Hematopoietic multipotent progenitor cell treated with erythropoietin and hydrocortisone succinate and interleukin-3 and kit ligand, for 8 days (in vitro differentiated cells): ENCODE results near the gene ADAT3.
"Not testable (repeated sequence)": the region's sequence is repeated elsewhere in the genome, so short reads cannot be mapped to it uniquely, and the experiment has no call there.

Experiments
- DNase-seq: peaks from one replicate; pipeline ENCODE4 v3.0.0-alpha.2; 2015

ADAT3 gene

GRCh38 chr19:1884719-1885334, 20.4 kb upstream of the ADAT3 start:
- DNase-seq, result no peak

GRCh38 chr19:1885398-1886119, 19.6 kb upstream of the ADAT3 start, which contains the start of gene ABHD17A:
Gene ABHD17A (minus strand): TSS chr19:1885496. CDS start chr19:1881566, 3,930 bp downstream.
- peak; percentile 94 for DNase-seq

- DNase-seq, result not testable (repeated sequence)
Measured at GRCh38 chr19:1886360-1886759, 18.8 kb upstream of the ADAT3 start.

- DNase-seq, result no peak
Measured at GRCh38 chr19:1888385-1888784, 16.8 kb upstream of the ADAT3 start.

GRCh38 chr19:1889907-1890306, 15.3 kb upstream of the ADAT3 start:
- no peak for DNase-seq

- no peak for DNase-seq
Measured at GRCh38 chr19:1893791-1894190, 11.4 kb upstream of the ADAT3 start.

- peak; percentile 43 for DNase-seq
Measured at GRCh38 chr19:1896508-1896907, 8.7 kb upstream of the ADAT3 start.

- DNase-seq, result no peak
Measured at GRCh38 chr19:1901940-1902404, 3.2 kb upstream of the ADAT3 start.

GRCh38 chr19:1902923-1903322, 2.3 kb upstream of the ADAT3 start:
- no peak for DNase-seq

GRCh38 chr19:1904860-1905109, 414 bp upstream of the ADAT3 start:
- DNase-seq, result no peak

- no peak for DNase-seq
Measured at GRCh38 chr19:1905863-1906375, 720 bp downstream of the ADAT3 start.

- DNase-seq, result no peak
Measured at GRCh38 chr19:1906985-1907562, 1.9 kb downstream of the ADAT3 start.

GRCh38 chr19:1907563-1908363, 2.6 kb downstream of the ADAT3 start:
- DNase-seq, result no peak

- DNase-seq, result no peak
Measured at GRCh38 chr19:1908364-1908678, 3.1 kb downstream of the ADAT3 start.

- DNase-seq, result no peak
Measured at GRCh38 chr19:1909761-1910080, 4.5 kb downstream of the ADAT3 start.

- DNase-seq, result no peak
Measured at GRCh38 chr19:1910177-1910576, 5.0 kb downstream of the ADAT3 start.

- no peak for DNase-seq
Measured at GRCh38 chr19:1911098-1911497, 5.9 kb downstream of the ADAT3 start.

- no peak for DNase-seq
Measured at GRCh38 chr19:1911995-1912394, 6.8 kb downstream of the ADAT3 start.

GRCh38 chr19:1912760-1913505, 7.7 kb downstream of the ADAT3 start:
- no peak for DNase-seq

GRCh38 chr19:1913781-1914577, 8.8 kb downstream of the ADAT3 start:
- DNase-seq, result no peak

GRCh38 chr19:1914826-1915341, 9.7 kb downstream of the ADAT3 start:
- DNase-seq, result no peak

GRCh38 chr19:1917146-1917545, 11.9 kb downstream of the ADAT3 start:
- DNase-seq, result no peak
